Measurements from ENCODE around the gene SEC14L3. TPM values are rescaled to one million over a fixed set of nuclear protein-coding genes. Genes with fewer than 3 reads are reported as not detected.

The SEC14L3 gene
- total RNA-seq, 4 donors from 2014 or later: not detected

- DNase-seq (ENCODE audit: low spot score in 2 of 2): no peak
- H3K36me3 ChIP-seq: no peaks in the 10 kb centered on the region
- TF ChIP-seq CTCF (IDR thresholded peaks at IDR 0.05): no peak
- no peaks in the 10 kb centered on the region for H3K27me3 ChIP-seq
- no peaks in the 10 kb centered on the region for H3K9me3 ChIP-seq
- H3K27ac ChIP-seq: no peak overlapping the region
- 89 to 100% methylated on average over 1 of the region's 1 CpG for WGBS, 2 donors
- H3K4me1 ChIP-seq: no peaks in the 10 kb centered on the region
- no peak overlapping the region for H3K4me3 ChIP-seq
Observed at GRCh38 chr22:30433773-30434172, 38.0 kb downstream of the SEC14L3 start.

DNA sequence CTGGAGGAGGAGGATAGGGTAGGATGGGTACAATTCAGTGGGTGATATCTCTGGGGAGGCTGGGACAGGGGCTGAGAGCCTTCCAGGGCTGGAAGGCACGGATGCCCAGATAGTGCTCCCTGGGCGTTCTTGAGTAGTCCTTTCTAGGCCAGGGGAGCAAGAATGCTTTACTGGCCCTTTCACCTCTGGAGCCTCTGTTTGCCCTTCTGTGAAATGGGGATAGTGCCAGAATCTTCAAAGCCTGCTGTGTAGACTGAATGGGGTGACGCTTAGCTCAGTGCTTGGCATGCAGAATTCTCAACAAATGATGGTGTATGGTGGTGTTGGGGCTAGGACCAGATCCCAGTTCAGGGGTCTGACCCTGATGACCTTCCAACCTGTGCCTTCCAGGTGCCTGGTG lies 38.6 kb downstream of the SEC14L3 start:
- no peak overlapping the region for H3K4me3 ChIP-seq

DNA sequence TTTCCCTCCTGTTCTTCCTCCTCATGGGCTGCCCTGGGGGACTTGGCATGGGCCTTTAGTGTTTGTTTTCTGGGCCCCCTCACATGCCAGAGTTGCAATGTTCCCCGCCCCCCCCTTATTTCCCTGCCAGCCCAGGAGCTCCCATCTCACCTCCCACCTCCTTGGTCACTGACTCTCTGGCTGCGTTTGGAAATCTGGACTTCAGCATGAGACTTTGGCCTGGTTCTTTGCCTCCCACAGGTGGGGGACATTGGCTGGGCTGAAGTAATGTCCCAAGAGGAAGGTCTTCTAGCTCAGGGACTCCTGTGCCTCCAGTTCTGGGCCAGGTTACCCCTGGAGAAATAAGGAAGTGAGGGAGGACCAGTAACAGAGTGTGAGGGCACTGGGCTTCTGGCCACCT lies 39.3 kb downstream of the SEC14L3 start:
- no peaks in the 10 kb centered on the region for H3K27me3 ChIP-seq
- TF ChIP-seq EP300 (IDR thresholded peaks at IDR 0.05) (no peak), POLR2A (IDR thresholded peaks at IDR 0.05) (no peak), CTCF (IDR thresholded peaks at IDR 0.05) (no peak)
- H3K4me3 ChIP-seq: no peak overlapping the region
- no peaks in the 10 kb centered on the region for H3K36me3 ChIP-seq
- no peak overlapping the region for H3K27ac ChIP-seq
- H3K4me1 ChIP-seq: no peaks in the 10 kb centered on the region
- DNase-seq (ENCODE audit: low spot score in 2 of 2): no peak
- no peaks in the 10 kb centered on the region for H3K9me3 ChIP-seq
- WGBS, 2 donors: 70 to 73% methylated on average over 2 of the region's 2 CpGs

More for the DNA sequence above, 38.6 kb downstream of the SEC14L3 start:
- H3K36me3 ChIP-seq: no peaks in the 10 kb centered on the region
- no peak for DNase-seq (ENCODE audit: low spot score in 2 of 2)
- TF ChIP-seq POLR2A (IDR thresholded peaks at IDR 0.05) (no peak), EP300 (IDR thresholded peaks at IDR 0.05) (no peak), CTCF (IDR thresholded peaks at IDR 0.05) (no peak)
- H3K27me3 ChIP-seq: no peaks in the 10 kb centered on the region
- H3K27ac ChIP-seq: no peak overlapping the region
- H3K4me1 ChIP-seq: no peaks in the 10 kb centered on the region
- WGBS, 2 donors: 82 to 100% methylated on average over 1 to 3 of the region's 3 CpGs
- no peaks in the 10 kb centered on the region for H3K9me3 ChIP-seq

DNA sequence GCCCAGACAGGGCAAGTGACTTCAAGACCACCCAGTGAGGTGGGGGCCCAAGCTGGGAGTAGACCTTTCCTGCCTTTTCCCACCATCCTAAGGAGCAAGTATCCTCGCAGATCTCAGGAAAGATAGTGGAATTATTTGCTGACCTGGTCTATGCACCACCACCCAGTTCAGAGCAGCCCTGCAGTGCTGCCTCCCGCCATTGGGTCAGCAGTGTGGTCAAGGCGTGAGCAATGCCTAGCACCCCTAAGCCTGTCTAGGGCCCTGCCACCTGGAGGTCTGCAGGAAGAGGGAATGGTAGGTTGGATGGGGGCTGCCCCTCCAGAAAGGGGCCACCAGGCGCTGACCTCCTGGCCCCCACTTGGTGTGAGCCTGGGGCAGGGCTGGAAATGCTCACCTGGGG lies 39.7 kb downstream of the SEC14L3 start:
- TF ChIP-seq EP300 (IDR thresholded peaks at IDR 0.05): no peak
- TF ChIP-seq POLR2A (IDR thresholded peaks at IDR 0.05): no peak
- no peak for TF ChIP-seq CTCF (IDR thresholded peaks at IDR 0.05)
- Histone ChIP-seq H3K9me3 (no peaks in the 10 kb centered on the region), H3K27ac (no peak overlapping the region), H3K4me1 (no peaks in the 10 kb centered on the region), H3K27me3 (no peaks in the 10 kb centered on the region), H3K36me3 (no peaks in the 10 kb centered on the region), H3K4me3 (no peak overlapping the region)
- WGBS, 2 donors: 87 to 91% methylated on average over 3 to 4 of the region's 4 CpGs
- no peak for DNase-seq (ENCODE audit: low spot score in 2 of 2)

DNA sequence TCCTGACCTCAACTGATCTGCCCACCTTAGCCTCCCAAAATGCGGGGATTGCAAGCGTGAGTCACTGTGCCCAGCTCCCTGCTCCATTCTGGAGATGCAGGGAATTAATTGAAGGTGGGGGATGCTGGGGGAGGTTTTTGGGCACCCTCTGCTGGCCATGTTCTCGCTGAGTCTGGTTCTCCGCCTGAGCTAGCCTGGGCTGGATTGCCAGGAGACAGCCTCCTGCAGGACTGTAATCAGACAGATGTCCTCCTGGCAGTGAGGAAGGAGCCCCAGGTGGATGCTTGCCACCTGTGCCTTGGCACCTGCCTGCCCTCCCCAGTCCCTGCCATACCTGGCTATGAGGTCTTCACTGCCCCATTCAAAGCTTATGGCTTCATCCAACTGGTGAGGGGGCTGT lies 40.9 kb downstream of the SEC14L3 start:
- DNase-seq (ENCODE audit: low spot score in 2 of 2): no peak
- Histone ChIP-seq H3K27me3 (no peaks in the 10 kb centered on the region), H3K4me3 (no peak overlapping the region), H3K9me3 (no peaks in the 10 kb centered on the region), H3K4me1 (peaks cover 0 to 8% (median 2%) of the 10 kb centered on the region in 4 donors), H3K36me3 (no peaks in the 10 kb centered on the region), H3K27ac (no peak overlapping the region)
- TF ChIP-seq EP300 (IDR thresholded peaks at IDR 0.05): no peak
- TF ChIP-seq POLR2A (IDR thresholded peaks at IDR 0.05): no peak
- TF ChIP-seq CTCF (IDR thresholded peaks at IDR 0.05): no peak
- 74 to 78% methylated on average over 4 of the region's 4 CpGs for WGBS, 2 donors
